ENCODE results near the gene HPN.

GRCh38 chr19:35006999-35007365 is 34.5 kb upstream of the HPN start:
- no peak for TF ChIP-seq POLR2AphosphoS5 (IDR thresholded peaks at IDR 0.05; ENCODE audit: low read depth)
- no peak for TF ChIP-seq CTCF (conservative IDR thresholded peaks at IDR 0.05; ENCODE audit: low read depth in 2 of 2)
- no peak for TF ChIP-seq EZH2phosphoT487 (IDR thresholded peaks at IDR 0.05; ENCODE audit: unreplicated experiment)
- TF ChIP-seq EZH2 (IDR thresholded peaks at IDR 0.05; ENCODE audit: low read depth, unreplicated experiment), result no peak
- TF ChIP-seq, protein P1, sequence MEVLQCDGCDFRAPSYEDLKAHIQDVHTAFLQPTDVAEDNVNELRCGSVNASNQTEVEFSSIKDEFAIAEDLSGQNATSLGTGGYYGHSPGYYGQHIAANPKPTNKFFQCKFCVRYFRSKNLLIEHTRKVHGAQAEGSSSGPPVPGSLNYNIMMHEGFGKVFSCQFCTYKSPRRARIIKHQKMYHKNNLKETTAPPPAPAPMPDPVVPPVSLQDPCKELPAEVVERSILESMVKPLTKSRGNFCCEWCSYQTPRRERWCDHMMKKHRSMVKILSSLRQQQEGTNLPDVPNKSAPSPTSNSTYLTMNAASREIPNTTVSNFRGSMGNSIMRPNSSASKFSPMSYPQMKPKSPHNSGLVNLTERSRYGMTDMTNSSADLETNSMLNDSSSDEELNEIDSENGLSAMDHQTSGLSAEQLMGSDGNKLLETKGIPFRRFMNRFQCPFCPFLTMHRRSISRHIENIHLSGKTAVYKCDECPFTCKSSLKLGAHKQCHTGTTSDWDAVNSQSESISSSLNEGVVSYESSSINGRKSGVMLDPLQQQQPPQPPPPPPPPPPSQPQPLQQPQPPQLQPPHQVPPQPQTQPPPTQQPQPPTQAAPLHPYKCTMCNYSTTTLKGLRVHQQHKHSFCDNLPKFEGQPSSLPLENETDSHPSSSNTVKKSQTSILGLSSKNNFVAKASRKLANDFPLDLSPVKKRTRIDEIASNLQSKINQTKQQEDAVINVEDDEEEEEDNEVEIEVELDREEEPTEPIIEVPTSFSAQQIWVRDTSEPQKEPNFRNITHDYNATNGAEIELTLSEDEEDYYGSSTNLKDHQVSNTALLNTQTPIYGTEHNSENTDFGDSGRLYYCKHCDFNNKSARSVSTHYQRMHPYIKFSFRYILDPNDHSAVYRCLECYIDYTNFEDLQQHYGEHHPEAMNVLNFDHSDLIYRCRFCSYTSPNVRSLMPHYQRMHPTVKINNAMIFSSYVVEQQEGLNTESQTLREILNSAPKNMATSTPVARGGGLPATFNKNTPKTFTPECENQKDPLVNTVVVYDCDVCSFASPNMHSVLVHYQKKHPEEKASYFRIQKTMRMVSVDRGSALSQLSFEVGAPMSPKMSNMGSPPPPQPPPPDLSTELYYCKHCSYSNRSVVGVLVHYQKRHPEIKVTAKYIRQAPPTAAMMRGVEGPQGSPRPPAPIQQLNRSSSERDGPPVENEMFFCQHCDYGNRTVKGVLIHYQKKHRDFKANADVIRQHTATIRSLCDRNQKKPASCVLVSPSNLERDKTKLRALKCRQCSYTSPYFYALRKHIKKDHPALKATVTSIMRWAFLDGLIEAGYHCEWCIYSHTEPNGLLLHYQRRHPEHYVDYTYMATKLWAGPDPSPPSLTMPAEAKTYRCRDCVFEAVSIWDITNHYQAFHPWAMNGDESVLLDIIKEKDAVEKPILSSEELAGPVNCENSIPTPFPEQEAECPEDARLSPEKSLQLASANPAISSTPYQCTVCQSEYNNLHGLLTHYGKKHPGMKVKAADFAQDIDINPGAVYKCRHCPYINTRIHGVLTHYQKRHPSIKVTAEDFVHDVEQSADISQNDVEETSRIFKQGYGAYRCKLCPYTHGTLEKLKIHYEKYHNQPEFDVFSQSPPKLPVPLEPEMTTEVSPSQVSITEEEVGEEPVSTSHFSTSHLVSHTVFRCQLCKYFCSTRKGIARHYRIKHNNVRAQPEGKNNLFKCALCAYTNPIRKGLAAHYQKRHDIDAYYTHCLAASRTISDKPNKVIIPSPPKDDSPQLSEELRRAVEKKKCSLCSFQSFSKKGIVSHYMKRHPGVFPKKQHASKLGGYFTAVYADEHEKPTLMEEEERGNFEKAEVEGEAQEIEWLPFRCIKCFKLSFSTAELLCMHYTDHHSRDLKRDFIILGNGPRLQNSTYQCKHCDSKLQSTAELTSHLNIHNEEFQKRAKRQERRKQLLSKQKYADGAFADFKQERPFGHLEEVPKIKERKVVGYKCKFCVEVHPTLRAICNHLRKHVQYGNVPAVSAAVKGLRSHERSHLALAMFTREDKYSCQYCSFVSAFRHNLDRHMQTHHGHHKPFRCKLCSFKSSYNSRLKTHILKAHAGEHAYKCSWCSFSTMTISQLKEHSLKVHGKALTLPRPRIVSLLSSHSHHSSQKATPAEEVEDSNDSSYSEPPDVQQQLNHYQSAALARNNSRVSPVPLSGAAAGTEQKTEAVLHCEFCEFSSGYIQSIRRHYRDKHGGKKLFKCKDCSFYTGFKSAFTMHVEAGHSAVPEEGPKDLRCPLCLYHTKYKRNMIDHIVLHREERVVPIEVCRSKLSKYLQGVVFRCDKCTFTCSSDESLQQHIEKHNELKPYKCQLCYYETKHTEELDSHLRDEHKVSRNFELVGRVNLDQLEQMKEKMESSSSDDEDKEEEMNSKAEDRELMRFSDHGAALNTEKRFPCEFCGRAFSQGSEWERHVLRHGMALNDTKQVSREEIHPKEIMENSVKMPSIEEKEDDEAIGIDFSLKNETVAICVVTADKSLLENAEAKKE (CRISPR knock-in tag; IDR thresholded peaks at IDR 0.05), result no peak
- TF ChIP-seq, protein P2, sequence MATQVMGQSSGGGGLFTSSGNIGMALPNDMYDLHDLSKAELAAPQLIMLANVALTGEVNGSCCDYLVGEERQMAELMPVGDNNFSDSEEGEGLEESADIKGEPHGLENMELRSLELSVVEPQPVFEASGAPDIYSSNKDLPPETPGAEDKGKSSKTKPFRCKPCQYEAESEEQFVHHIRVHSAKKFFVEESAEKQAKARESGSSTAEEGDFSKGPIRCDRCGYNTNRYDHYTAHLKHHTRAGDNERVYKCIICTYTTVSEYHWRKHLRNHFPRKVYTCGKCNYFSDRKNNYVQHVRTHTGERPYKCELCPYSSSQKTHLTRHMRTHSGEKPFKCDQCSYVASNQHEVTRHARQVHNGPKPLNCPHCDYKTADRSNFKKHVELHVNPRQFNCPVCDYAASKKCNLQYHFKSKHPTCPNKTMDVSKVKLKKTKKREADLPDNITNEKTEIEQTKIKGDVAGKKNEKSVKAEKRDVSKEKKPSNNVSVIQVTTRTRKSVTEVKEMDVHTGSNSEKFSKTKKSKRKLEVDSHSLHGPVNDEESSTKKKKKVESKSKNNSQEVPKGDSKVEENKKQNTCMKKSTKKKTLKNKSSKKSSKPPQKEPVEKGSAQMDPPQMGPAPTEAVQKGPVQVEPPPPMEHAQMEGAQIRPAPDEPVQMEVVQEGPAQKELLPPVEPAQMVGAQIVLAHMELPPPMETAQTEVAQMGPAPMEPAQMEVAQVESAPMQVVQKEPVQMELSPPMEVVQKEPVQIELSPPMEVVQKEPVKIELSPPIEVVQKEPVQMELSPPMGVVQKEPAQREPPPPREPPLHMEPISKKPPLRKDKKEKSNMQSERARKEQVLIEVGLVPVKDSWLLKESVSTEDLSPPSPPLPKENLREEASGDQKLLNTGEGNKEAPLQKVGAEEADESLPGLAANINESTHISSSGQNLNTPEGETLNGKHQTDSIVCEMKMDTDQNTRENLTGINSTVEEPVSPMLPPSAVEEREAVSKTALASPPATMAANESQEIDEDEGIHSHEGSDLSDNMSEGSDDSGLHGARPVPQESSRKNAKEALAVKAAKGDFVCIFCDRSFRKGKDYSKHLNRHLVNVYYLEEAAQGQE (IDR thresholded peaks at IDR 0.05; ENCODE audit: unreplicated experiment), result no peak
- no peak for TF ChIP-seq STAT1 (IDR thresholded peaks at IDR 0.05; ENCODE audit: unreplicated experiment)

Measured in GM23338 (cell line).